Thoracic aorta (tissue), 2 donors: ENCODE data around the gene PSEN1. TPM values are rescaled to one million over a fixed set of nuclear protein-coding genes. Genes with fewer than 3 reads are reported as not detected.

ENCODE experiments used
- ATAC-seq: fragments of 150-250 bp; one replicate; pipeline ENCODE4 v1.8.0; 2017; ENCODE audit warnings: low read depth; ENCODE audit not compliant: insufficient number of reproducible peaks, low FRiP score
- DNase-seq: peaks from one replicate; pipeline ENCODE4 v3.0.0-alpha.2; 2020; ENCODE audit warnings: low spot score
- H3K27ac ChIP-seq, 2 donors: fragments of 200-600 bp; sonication (generic); 1 replicate in 1 of 2; 2 replicates in 1 of 2; pipeline ENCODE4 v1.5.1; 2016; ENCODE audit warnings: mild to moderate bottlenecking in 2 of 2, moderate library complexity in 2 of 2
- H3K27me3 ChIP-seq: fragments of 200-600 bp; sonication (generic); replicated peaks from 2 replicates; pipeline ENCODE4 v1.6.0; 2016; ENCODE audit warnings: mild to moderate bottlenecking; ENCODE audit not compliant: insufficient read depth
- H3K36me3 ChIP-seq: fragments of 200-600 bp; sonication (generic); one replicate; pipeline ENCODE4 v1.5.1; 2016
- H3K4me1 ChIP-seq, 2 donors: fragments of 200-600 bp; sonication (generic); 1 replicate in 1 of 2; 2 replicates in 1 of 2; pipeline versions ENCODE4 v1.5.1 to v1.6.0; 2016; ENCODE audit warnings: low read depth in 2 of 2, mild to moderate bottlenecking in 1 of 2; ENCODE audit not compliant: control insufficient read depth in 1 of 2
- H3K4me3 ChIP-seq: fragments of 200-600 bp; sonication (generic); 2 replicates; pipeline ENCODE4 v1.5.1; 2016; ENCODE audit warnings: mild to moderate bottlenecking
- H3K9me3 ChIP-seq: fragments of 200-600 bp; sonication (generic); 2 replicates; pipeline ENCODE4 v1.5.1; 2016
- total RNA-seq, 2 donors: library from RNA; depleted of rRNA; stranded (reverse); fragments of >200 nt; gene quantifications; one replicate each; pipeline versions ENCODE4 v1.1.0 to v1.2.3, GENCODE V29; 2016
- TF ChIP-seq, protein P1 (sequence below): fragments of 200-600 bp; sonication (generic); IDR thresholded peaks from one replicate; pipeline ENCODE4 v1.5.1; 2019; ENCODE audit warnings: antibody characterized with exemption

PSEN1 gene
- total RNA-seq, 2 donors from 2014 or later = 35.3 to 47.5 TPM

DNA sequence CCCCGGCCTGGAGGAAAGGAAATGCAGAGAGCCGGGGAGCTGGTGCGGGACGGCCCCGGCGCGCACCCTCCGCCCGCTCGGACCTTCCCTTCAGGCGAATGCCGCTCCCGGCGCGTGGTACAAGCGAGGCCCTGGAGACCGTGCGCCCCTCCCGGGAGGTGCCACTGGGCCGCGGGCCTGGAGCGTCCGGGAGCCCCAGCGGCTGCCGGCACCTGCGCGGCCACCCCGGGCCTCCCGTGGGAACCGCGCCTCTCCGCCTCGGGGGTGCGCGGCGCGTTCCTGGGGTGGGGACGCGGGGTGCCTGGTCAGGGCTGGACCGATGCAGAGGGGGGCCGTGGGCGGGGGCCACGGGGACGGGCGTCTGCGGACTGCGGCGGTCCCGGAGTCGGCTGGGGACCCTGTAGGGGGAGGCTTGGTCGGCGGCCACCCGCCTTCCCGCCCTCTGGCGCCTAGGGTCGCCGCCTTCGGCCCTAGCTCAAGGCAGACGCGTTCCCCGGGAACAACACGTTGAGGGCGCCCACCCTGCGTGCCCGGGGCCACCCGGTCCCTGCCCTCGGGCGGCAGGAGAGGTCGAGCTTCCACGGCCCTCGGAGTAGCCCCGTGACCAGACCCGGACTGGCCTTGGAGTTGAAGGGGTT lies 101.6 kb downstream of the PSEN1 start:
- no peaks in the 10 kb centered on the region for H3K9me3 ChIP-seq
- H3K27ac ChIP-seq = no peak overlapping the region
- no peak for DNase-seq
- no peak for ATAC-seq
- no peaks in the 10 kb centered on the region for H3K27me3 ChIP-seq
- TF ChIP-seq, protein P1, sequence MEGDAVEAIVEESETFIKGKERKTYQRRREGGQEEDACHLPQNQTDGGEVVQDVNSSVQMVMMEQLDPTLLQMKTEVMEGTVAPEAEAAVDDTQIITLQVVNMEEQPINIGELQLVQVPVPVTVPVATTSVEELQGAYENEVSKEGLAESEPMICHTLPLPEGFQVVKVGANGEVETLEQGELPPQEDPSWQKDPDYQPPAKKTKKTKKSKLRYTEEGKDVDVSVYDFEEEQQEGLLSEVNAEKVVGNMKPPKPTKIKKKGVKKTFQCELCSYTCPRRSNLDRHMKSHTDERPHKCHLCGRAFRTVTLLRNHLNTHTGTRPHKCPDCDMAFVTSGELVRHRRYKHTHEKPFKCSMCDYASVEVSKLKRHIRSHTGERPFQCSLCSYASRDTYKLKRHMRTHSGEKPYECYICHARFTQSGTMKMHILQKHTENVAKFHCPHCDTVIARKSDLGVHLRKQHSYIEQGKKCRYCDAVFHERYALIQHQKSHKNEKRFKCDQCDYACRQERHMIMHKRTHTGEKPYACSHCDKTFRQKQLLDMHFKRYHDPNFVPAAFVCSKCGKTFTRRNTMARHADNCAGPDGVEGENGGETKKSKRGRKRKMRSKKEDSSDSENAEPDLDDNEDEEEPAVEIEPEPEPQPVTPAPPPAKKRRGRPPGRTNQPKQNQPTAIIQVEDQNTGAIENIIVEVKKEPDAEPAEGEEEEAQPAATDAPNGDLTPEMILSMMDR = no peak
- H3K36me3 ChIP-seq = no peaks in the 10 kb centered on the region
- H3K4me3 ChIP-seq = peak overlapping the region; percentile 74
- H3K4me1 ChIP-seq = peaks cover 26 to 32% of the 10 kb centered on the region in 2 donors

DNA sequence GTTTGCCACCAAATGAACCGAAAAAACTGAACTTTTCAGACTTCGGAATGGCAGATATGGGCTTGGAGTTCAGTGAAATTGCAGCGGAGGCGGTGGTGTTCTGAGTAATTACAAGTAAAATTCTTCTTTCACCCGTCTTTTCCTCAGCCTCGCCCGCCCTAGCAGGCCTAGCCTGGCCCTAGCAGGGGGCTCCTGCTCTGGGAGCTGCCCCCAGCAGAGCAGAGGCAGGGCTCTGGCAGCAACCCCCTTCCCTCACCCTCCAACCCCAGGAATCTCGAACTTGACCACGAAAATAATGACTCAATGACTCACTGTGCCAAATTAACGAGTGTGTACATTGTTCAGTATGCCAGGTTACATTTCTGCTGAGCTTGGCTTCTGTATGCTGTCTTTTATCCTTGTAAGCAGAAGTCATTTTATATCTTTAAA lies 102.1 kb downstream of the PSEN1 start:
- TF ChIP-seq, protein P1 = no peak
- Histone ChIP-seq H3K4me3 (peak overlapping the region; percentile 74), H3K27me3 (no peaks in the 10 kb centered on the region), H3K4me1 (peaks cover 26 to 32% of the 10 kb centered on the region in 2 donors), H3K27ac (no peak overlapping the region), H3K36me3 (no peaks in the 10 kb centered on the region), H3K9me3 (no peaks in the 10 kb centered on the region)
- ATAC-seq = no peak
- DNase-seq = no peak

DNA sequence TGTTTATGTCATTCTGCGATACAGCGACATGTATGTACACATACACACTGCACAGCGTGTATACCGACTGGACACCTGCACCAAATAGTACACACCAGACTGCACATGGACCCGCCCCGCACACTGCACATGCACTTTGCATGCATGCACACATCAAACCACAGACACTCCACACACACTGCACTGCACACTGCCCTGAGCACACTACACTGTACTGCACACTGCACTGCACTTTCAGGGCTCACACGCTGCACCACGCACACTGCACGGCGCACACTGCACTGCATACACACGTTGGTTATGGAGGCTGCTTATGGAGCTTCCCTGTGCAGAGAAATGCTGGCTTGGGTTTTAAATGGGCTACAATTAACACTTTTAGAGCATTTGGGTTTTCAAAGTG lies 102.6 kb downstream of the PSEN1 start:
- no peak for DNase-seq
- no peaks in the 10 kb centered on the region for H3K9me3 ChIP-seq
- no peaks in the 10 kb centered on the region for H3K36me3 ChIP-seq
- H3K4me3 ChIP-seq = peak overlapping the region; percentile 74
- ATAC-seq = no peak
- no peak overlapping the region for H3K27ac ChIP-seq
- H3K27me3 ChIP-seq = no peaks in the 10 kb centered on the region
- peaks cover 26 to 32% of the 10 kb centered on the region in 2 donors for H3K4me1 ChIP-seq
- TF ChIP-seq, protein P1 = no peak

DNA sequence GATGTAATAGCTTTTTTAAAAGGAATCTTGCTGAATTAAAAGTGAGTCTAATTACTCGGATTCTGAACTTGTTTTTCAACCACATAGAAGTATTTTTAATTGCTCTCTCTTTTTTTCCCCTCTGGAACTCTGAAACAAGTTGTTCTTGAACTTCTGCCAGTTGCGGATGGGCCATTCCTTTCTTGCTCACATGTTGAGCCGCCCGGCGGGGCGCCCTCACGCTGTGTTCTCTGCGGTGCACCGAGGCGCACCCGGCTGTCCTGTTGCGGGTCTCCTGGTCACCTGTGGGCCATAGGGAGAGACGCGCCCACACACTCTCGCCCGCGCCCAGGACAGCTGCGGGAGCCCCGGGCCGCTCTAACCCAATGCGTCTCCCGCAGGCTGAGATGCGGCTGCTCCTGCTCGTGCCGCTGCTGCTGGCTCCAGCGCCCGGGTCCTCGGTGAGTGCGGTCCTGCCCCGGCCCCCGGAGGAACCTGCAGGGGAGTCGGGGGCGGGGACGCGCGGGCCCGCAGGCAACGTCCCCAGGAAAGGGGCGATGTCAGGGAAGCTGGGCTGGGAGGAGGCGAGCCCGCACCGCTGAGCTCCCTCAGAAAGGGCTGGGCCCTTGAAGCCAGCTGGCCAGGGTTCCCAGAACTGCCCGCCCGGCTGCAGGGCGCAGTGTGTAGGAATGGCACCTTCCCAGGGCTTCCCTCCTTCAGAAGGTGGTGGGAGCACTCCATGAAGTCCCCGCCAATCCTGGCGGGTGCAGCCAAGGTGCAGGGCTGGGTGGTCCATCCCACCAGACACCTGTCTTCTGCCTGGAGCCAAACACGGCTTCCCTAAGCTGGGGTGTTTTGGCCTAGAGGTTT lies 103.3 kb downstream of the PSEN1 start:
- TF ChIP-seq, protein P1 = no peak
- Histone ChIP-seq H3K4me3 (peak overlapping the region; percentile 74), H3K27me3 (no peaks in the 10 kb centered on the region), H3K27ac (no peak overlapping the region), H3K4me1 (peaks cover 26 to 32% of the 10 kb centered on the region in 2 donors), H3K36me3 (no peaks in the 10 kb centered on the region), H3K9me3 (no peaks in the 10 kb centered on the region)
- DNase-seq (no peak), ATAC-seq (no peak)

DNA sequence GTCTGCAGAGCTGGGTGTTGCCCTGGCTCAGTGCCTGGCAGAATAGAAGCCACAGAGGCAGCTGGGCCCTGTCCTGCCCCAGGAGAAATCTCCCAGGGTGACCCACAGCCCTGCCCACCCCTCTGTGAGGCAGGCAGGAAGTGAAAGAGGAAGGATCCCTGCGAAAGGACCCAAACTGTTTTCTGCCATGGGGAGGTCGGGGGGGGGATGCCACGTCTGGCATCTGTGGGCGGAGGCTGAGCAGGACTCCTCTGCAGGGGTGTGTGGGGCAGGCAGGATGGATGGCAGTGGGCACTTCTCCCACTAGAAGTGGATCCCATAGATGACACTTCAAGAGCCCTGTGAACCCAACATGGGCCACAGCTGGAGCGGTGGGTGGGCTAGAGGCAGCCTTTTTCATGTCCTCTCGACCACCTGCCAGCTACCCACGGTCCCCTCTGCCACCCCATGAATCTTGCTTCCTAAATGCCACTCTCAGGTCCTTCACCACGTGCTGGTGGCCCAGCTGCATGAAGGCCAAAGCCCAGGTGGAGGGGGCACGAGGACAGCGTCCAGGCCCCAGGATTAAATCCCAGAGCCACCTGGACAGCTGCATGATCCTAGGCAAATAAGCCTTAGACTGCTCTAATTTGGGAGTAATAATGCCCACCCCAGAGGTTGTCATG lies 104.6 kb downstream of the PSEN1 start:
- no peak overlapping the region for H3K27ac ChIP-seq
- ATAC-seq = no peak
- peaks cover 26 to 41% of the 10 kb centered on the region in 2 donors for H3K4me1 ChIP-seq
- TF ChIP-seq, protein P1 = no peak
- no peaks in the 10 kb centered on the region for H3K27me3 ChIP-seq
- no peaks in the 10 kb centered on the region for H3K9me3 ChIP-seq
- DNase-seq = no peak
- no peak overlapping the region for H3K4me3 ChIP-seq
- H3K36me3 ChIP-seq = no peaks in the 10 kb centered on the region
